SU-DHL-6 (cell line): Measurements from ENCODE around the gene BRMS1.

Experiments used
- EZH2phosphoT487 ChIP-seq: fragments of 200-600 bp; sonication (generic), shearing (Covaris generic); conservative IDR thresholded peaks from 2 replicates; pipeline ENCODE4 v1.6.1; 2018; ENCODE audit warnings: mild to moderate bottlenecking, antibody characterized with exemption, low read length, moderate library complexity, mixed read lengths
- TF ChIP-seq, protein P1 (sequence below): fragments of 200-600 bp; sonication (generic); IDR thresholded peaks from one replicate; pipeline ENCODE4 v1.5.1; 2017; ENCODE audit warnings: antibody characterized with exemption, mild to moderate bottlenecking, low read length, moderate library complexity; ENCODE audit not compliant: insufficient read depth, poor library complexity, severe bottlenecking

DNA sequence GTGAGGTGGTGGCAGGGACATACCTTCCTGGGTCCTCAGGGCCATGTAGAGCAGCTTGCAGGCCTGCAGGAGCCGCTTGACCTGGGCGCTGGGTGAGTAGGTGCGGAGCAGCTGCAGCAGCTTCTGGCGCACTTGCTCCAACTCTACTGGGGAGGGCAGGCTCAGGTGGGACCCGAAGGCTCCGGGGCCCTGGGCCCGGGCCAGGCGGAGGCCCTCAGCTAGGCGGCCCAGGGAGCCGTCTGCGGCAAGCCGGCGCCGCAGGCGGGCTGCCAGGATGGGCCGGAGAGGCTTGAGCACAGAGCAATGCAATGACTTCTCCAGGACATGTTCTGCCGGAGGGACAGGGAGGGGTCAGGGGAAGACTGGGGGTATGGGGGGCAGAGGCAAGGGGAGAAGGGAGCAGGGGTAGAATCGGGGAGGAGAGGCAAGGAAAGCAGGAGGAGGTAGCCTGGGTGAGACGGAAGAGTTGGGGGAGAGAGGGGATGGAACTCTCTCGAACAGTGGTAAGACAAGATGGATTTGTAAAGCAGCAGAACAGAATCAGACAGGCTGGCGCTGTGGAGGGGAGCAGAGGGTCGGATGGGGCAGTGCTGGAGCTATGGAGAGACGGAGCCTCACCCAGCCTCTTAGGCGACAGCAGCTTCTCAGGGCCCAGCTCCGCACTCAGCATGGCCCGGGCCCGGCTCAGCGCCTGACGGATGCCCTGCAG is 10.9 kb downstream of the BRMS1 start:
- TF ChIP-seq, protein P1, sequence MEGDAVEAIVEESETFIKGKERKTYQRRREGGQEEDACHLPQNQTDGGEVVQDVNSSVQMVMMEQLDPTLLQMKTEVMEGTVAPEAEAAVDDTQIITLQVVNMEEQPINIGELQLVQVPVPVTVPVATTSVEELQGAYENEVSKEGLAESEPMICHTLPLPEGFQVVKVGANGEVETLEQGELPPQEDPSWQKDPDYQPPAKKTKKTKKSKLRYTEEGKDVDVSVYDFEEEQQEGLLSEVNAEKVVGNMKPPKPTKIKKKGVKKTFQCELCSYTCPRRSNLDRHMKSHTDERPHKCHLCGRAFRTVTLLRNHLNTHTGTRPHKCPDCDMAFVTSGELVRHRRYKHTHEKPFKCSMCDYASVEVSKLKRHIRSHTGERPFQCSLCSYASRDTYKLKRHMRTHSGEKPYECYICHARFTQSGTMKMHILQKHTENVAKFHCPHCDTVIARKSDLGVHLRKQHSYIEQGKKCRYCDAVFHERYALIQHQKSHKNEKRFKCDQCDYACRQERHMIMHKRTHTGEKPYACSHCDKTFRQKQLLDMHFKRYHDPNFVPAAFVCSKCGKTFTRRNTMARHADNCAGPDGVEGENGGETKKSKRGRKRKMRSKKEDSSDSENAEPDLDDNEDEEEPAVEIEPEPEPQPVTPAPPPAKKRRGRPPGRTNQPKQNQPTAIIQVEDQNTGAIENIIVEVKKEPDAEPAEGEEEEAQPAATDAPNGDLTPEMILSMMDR, result no peak
- no peak for TF ChIP-seq EZH2phosphoT487
